Measurements from ENCODE around the gene MOBP.

Gene MOBP

GRCh38 chr3:39501059-39501458, 33.6 kb downstream of the MOBP start:
- no peak for DNase-seq

GRCh38 chr3:39501968-39502837, 34.7 kb downstream of the MOBP start:
- DNase-seq: peak; percentile 45

- DNase-seq: no peak
These were observed 35.3 kb downstream of the MOBP start for GRCh38 chr3:39502838-39503145.

GRCh38 chr3:39505866-39506742, 38.6 kb downstream of the MOBP start:
- no peak for DNase-seq

GRCh38 chr3:39506863-39507262, 39.4 kb downstream of the MOBP start:
- no peak for DNase-seq

- no peak for DNase-seq
These were observed 46.4 kb downstream of the MOBP start for GRCh38 chr3:39513791-39514369.

- DNase-seq: no peak
These were observed 48.4 kb downstream of the MOBP start for GRCh38 chr3:39515681-39516441.

GRCh38 chr3:39519103-39519502, 51.6 kb downstream of the MOBP start:
- DNase-seq: no peak

GRCh38 chr3:39519554-39520288, 52.2 kb downstream of the MOBP start:
- peak; percentile 69 for DNase-seq

- DNase-seq: no peak
These were observed 54.0 kb downstream of the MOBP start for GRCh38 chr3:39521456-39521855.

- DNase-seq: no peak
These were observed 56.6 kb downstream of the MOBP start for GRCh38 chr3:39524107-39524506.

- DNase-seq: no peak
These were observed 61.4 kb downstream of the MOBP start for GRCh38 chr3:39528844-39529243.

- DNase-seq: no peak
These were observed 62.1 kb downstream of the MOBP start for GRCh38 chr3:39529577-39529976.

- DNase-seq: no peak
These were observed 63.6 kb downstream of the MOBP start for GRCh38 chr3:39531066-39531465.

- no peak for DNase-seq
These were observed 64.2 kb downstream of the MOBP start for GRCh38 chr3:39531665-39532064.

- DNase-seq: no peak
These were observed 65.3 kb downstream of the MOBP start for GRCh38 chr3:39532777-39533176.

GRCh38 chr3:39533226-39533625, 65.7 kb downstream of the MOBP start:
- DNase-seq: no peak

- no peak for DNase-seq
These were observed 72.9 kb downstream of the MOBP start for GRCh38 chr3:39540162-39540921.

- no peak for DNase-seq
These were observed 74.0 kb downstream of the MOBP start for GRCh38 chr3:39541442-39541841.

GRCh38 chr3:39541917-39542329, 74.4 kb downstream of the MOBP start:
- DNase-seq: no peak

- DNase-seq: no peak
These were observed 75.1 kb downstream of the MOBP start for GRCh38 chr3:39542588-39542988.
